Left kidney (tissue), 2 donors: Measurements from ENCODE around the gene GSTM4. TPM values are rescaled to one million over a fixed set of nuclear protein-coding genes. Genes with fewer than 3 reads are reported as not detected.
"Not testable (repeated sequence)": the region's sequence is repeated elsewhere in the genome, so short reads cannot be mapped to it uniquely, and the experiment has no call there.

Experiments
- DNase-seq: peaks from one replicate; pipeline ENCODE4 v3.0.0-alpha.2; 2013
- polyA plus RNA-seq: library from polyadenylated mRNA; unstranded; fragments of 120-200 nt; gene quantifications from one replicate; pipeline ENCODE4 v1.2.1, GENCODE V29; 2013; ENCODE audit not compliant: insufficient read length

GSTM4 gene
- polyA plus RNA-seq, 1 donor: 73.1 TPM

DNA sequence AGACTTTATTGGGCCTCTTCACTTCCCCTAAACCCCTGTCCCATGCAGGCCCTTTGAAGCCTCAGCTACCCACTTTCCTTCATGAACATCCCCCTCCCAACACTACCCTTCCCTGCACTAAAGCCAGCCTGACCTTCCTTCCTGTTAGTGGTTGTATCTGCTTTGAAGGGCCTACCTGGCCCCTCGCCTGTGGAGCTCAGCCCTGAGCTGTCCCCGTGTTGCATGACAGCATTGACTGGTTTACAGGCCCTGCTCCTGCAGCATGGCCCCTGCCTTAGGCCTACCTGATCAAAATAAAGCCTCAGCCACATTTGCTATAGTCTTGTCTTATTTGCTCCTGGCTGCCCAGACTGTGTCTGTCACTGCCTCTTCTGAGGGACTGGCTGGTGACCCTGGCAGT lies 5.5 kb downstream of the GSTM4 start:
- no peak for DNase-seq

DNA sequence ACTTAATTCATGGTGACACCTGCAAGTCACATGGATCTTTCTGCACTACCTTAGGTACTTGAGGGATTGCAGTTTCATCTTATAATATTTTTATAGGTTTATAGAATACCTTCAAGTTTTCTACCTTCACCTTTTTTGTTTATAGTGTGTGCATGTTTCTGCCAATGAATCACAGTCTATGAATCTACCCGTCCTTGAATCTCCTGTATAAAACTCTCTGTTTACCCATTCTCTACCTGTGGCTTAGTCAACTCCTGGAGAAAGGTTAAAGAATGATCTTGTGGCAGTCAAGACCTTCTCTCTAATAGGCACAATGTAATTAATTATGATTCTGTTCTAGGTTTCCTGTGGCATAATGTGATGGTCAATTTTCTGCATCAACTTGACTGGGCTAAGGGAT lies 8.8 kb downstream of the GSTM4 start:
- DNase-seq: no peak

DNA sequence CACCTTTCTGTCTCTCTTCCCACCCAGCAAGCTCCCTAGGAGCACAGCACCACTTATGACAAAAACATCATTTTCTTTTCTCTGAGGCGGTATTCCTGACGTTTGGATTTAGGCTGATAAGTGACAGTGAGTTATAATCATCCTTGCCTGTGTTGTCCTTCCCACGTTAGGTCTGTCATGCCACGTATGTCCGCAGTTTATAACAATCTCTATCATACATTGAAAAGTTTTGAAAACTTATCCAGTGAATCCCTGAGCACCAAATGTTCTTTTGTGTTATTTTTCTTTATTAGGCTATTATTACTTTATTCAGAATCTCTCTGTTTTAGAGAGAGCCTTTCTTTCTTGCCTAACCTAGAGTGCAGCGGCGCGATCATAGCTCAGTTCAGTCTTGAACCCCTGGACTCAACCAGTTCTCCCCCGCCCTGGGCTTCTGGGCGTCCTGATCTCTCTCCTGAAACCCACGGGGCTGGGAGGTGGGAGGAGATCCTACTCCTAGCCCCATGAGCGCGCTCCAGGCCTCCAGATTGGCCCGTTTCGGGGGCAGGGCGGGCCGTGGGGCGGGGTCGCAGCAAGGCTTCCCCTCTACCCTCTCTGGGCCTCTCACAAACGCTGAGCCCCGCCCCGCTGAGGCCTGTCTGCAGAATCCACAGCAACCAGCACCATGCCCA lies 11.7 kb downstream of the GSTM4 start, which contains the start of gene GSTM2:
Gene GSTM2 (plus strand): TSS at position 606 of the 671 bp plus-strand sequence. CDS start 59 bp downstream, at position 665.
- peak; percentile 93 for DNase-seq

DNA sequence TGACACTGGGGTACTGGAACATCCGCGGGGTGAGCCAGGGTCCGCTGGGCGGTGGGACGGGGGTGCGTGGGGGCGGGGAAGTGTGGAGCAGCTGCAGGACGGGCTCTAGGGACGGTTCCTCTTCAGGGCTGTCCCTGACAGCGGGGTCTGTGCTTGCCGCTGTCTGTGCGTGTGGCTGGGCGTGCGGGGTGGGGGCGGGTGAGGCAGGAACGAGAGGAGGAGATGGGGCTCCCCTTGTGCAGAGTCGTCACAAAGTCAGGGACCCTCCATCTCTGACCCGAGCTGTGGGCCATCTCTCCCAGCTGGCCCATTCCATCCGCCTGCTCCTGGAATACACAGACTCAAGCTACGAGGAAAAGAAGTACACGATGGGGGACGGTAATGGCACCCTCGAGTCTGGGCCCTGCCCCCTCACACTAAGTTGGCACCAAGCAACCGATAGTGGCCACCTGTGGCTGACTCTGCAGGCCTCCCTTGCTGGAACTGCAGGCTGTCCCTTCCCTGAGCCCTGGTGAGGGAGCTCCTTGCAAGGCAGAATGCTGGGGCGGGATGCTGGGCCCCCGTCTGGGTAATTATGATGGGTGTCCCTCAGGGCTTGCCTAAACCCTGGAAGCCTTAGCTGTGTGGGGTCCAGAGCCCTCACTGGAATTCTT lies 12.3 kb downstream of the GSTM4 start:
- no peak for DNase-seq

DNA sequence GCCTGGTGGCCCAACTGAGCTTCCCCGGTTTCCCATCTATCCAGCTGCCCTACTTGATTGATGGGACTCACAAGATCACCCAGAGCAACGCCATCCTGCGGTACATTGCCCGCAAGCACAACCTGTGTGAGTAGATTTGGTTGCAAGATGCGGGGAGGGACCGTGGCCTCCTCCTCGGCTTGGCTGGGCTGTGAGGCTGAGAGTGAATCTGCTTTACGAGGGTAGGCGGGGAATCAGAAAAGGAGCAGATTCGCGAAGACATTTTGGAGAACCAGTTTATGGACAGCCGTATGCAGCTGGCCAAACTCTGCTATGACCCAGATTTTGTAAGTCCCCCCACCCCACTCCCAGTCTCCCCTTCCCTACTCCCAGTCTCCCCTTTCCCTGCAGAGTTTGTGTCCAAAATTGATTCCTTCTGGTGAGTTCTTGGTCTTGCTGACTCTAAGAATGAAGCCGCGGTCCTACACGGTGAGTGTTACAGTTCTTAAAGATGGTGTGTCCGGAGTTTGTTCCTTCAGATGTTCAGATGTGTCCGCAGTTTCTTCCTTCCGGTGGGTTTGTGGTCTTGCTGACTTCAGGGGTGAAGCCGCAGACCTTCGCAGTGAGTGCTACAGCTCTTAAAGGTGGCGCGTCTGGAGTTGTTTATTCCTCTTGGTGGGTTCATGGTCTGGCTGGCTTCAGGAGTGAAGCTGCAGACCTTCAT lies 13.5 kb downstream of the GSTM4 start:
- DNase-seq: no peak

DNA sequence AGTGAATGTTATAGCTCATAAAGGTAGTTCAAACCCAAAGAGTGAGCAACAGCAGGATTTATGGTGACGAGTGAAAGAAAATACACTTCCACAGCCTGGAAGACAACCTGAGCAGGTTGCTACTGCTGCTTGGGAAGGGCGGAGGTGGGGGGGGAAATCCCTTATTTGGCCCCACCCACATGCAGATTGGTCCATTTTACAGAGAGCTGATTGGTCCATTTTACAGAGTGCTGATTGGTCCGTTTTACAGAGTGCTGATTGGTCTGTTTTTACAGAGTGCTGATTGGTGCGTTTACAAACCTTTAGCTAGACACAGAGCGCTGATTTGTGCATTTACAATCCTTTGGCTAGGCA lies 14.0 kb downstream of the GSTM4 start:
- not testable (repeated sequence) for DNase-seq

DNA sequence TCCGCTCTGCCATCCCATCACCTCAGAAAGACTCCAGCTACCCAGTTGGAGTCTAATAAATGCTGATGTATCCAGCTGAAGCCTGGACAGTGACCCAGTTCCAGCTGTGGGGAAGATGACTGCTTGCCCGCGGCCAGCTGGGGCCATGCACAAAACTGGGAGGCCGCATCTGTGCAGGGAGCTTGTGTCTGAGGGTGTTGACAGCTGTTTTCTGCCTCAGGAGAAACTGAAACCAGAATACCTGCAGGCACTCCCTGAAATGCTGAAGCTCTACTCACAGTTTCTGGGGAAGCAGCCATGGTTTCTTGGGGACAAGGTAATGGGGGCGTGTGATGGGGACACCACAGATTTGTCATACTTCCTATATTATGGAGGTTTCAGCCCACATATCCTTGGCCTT lies 15.2 kb downstream of the GSTM4 start:
- no peak for DNase-seq

DNA sequence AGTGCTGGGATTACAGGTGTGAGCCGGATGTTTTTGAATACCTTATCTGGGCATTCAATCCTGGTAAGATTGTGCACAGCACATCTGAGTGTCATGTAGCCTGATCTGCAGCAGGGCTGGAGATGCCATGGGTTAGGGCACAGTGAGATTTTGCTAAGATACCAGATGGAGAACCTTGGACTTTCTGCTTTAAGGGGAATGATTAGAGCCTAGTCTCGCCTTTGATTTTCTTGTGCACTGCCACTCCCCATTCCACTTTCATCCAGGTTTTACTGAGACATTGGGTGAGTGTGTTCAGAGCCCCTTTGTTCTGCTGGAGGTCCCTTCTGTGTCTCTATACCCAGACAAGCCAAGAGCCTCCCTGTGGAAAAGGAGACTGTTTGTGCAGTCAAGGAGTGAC lies 18.0 kb downstream of the GSTM4 start:
- DNase-seq: not testable (repeated sequence)

DNA sequence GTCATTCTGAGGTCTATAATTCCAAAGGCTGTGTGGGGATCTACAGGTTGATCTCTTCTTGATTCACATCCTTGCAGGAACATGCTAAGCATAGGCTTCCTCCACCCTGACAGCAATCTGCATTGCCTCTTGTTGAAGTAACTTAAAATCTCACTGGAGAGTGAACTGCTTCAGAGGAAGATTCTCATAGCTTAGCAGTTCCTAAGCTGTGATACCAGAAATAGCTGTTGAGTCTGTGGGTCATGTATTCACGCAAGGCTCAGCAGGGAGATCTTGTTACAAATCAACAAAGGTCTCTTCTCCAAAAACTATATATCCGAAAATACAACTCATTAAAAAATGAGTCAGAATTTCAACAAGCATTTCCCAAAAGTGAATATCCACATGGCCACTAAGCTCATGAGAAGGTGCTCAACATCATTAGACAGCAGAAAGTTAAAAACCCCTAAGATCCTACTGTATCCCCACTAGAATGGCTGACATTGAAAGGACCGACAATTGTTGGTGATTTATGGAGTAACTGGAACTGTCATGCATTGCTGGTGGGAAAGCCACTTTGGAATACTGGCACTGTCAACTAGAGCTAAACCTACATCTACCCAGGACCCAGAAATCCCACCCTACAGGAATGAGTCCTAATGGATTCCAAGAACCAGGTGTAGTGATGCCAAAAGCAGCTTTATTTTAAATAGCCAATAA lies 20.9 kb downstream of the GSTM4 start:
- not testable (repeated sequence) for DNase-seq

DNA sequence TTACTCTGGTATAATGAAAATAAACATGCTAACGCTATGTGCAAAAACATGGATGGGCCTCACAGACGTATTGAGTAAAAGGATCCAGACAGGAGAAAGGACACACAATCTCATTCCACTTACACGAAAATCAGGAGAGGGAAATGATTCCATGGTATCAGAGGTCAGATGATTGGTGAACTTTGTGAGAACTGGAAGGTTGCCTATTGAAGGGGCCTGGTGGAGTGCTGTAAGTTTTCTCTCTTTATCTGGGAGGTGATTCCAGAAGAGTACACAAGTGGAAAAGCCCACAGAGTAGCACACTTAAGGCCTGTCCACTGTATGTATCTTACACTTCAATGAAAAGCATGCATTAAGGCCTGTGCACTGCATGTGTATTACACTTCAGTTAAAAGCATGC lies 21.6 kb downstream of the GSTM4 start:
- DNase-seq: no peak

DNA sequence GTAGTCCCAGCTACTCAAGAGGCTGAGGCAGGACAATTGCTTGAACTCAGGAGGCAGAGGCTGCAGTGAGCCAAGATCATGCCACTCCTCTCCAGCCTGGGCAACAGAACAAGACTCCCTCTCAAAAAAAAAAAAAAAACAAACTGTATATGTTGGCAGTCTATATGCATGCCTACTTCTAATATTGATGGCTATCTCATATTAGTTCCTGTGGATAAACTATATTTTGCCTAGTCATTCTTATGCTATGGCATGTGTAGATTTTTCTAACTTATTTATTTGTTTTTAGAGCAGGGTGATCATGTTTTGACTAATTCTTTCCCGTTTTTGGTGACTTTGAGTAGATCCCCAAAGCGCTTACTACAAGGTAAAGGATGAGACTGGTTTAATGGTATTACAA lies 22.7 kb downstream of the GSTM4 start:
- not testable (repeated sequence) for DNase-seq

DNA sequence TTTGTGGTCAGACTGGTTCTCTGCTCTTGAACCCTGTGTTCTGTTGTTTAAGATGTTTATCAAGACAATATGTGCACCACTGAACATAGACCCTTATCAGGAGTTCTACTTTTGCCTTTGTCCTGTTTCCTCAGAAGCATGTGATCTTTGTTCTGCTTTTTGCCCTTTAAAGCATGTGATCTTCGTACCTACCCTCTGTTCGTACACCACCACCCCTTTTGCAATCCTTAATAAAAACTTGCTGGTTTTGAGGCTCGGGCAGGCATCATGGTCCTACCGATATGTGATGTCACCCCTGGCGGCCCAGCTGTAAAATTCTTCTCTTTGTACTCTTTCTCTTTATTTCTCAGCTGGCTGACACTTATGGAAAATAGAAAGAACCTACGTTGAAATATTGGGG lies 28.9 kb downstream of the GSTM4 start:
- not testable (repeated sequence) for DNase-seq

DNA sequence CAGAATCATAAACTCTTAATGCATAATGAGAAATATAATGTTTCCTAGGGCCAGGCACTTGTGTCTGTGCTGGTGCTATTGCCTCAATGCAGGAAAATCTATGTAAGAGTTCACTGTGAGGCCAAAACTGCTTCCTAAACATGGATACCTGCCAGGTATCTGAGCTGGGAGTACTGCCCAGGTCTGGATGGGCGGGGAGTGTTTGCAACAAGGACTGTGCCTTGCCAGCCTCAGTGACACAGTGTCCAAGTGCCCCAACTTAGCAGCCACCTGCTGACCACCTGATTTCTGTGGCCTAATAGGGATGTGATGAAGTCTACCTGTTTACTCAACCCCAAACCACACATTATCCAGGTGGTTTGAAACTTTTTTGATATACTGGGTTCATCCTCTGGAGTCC lies 29.5 kb downstream of the GSTM4 start:
- DNase-seq: not testable (repeated sequence)

DNA sequence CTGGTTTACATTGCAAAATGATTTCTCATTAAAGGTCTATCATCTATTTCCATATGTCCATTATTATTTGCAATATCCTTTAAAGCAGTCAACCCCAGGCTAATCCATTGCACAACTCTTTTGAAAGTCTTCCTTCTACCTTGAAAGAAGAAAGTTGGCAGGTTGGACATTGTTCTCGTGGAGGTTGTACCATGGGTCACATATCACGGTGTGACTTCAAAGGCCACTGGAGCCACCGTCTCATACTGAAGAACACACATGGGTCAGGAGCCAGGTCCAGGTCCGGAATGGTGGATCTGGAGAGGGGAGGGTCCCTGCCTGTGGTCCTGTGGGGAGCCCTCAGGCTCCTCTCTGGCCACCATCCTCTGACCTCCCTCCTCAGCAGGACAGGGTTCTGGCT lies 30.0 kb downstream of the GSTM4 start:
- DNase-seq: not testable (repeated sequence)

DNA sequence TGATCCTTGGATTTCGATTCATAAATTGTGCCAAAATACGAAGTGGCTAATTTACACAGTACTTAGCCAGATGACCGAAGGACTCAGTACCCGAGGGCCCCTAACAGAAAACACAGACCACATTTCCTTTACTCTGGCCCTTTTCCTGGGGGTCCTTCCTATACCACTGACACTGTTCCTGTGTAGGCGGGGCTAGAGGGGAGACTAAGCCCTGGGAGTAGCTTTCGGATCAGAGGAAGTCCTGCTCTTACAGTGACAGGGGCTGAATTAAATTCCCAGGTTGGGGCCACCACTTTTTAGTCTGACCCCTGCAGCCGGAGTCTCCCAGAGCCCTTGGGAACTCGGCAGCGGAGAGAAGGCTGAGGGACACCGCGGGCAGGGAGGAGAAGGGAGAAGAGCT lies 31.2 kb downstream of the GSTM4 start:
- not testable (repeated sequence) for DNase-seq

DNA sequence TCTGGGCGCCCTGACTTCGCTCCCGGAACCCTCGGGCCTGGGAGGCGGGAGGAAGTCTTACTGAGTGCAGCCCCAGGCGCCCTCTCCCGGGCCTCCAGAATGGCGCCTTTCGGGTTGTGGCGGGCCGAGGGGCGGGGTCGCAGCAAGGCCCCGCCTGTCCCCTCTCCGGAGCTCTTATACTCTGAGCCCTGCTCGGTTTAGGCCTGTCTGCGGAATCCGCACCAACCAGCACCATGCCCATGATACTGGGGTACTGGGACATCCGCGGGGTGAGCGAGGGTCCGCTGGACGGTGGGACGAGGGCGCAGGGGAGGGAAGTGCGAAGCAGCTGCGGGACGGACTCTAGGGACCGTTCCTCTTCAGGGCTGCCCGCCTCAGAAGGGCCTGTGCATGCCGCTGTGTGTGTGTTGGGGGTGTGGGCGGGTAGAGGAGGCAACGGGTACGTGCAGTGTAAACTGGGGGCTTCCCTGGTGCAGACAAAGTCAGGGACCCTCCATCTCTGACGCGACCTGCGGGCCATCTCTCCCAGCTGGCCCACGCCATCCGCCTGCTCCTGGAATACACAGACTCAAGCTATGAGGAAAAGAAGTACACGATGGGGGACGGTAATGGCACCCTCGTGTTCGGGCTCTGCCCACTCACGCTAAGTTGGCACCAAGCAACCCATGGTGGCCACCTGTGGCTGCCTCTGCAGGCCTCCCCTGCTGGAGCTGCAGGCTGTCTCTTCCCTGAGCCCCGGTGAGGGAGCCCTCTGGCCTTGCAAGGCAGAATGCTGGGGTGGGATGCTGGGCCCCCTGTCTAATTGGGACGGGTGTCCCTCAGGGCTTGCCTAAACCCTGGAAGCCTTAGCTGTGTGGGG lies 32.0 kb downstream of the GSTM4 start, which contains the start of gene GSTM1:
Gene GSTM1 (plus strand): TSS at position 177 of the 859 bp plus-strand sequence. CDS start 57 bp downstream, at position 234.
- DNase-seq: no peak

DNA sequence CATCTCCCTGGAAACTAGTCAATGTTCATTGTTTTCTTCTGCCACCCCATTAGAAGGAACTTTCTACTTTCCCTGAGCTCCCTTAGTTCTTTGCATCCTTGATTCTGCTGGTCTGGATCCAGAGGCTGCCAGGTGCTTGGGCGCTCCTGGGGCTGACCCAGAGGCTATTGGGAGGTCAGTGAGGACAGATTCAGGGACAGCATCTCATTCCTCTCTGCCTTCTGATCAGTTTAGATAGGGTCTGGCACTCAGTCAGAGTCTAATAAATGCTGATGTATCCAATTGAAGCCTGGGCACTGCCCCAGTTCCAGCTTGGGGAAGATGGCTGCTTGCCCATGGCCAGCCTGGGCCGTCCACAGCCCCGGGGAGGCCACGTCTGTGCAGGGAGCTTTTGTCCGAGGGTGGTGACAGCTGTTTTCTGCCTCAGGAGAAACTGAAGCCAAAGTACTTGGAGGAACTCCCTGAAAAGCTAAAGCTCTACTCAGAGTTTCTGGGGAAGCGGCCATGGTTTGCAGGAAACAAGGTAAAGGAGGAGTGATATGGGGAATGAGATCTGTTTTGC lies 34.0 kb downstream of the GSTM4 start:
- no peak for DNase-seq

DNA sequence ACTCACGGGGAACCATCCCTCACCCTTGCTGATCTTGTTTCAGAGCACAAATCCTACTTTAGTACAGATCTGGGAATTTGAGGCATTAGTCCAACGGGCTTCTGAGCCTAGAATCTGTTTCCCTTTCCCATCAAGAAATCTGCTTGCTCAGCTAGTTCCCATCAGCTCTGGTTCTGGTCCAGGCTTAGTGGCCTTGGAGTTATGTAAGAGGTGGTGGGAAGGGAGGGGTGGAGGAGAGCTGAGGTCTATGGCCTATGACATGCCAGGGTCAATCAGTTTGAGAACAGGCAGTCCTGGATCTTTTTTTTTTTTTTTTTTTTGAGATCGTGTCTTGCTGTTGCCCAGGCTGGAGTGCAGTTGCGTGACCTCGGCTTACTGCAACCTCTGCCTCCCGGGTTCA lies 35.9 kb downstream of the GSTM4 start:
- no peak for DNase-seq

DNA sequence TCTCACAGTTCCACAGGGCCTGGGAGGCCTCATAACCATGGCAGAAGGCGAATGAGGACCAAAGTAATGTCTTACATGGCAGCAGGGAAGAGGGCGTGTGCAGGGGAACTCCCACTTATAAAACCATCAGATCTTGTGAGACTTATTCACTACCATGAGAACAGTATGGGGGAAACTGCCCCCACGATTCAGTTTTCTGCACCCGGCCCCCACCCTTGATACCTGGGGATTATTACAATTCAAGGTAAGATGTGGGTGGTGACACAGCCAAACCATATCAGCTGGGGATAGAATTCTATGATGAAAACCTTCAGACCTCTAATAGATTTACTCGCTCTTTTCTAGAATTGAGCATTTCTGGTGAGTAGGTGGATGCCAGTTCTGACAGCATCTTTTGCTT lies 38.5 kb downstream of the GSTM4 start:
- DNase-seq: not testable (repeated sequence)

DNA sequence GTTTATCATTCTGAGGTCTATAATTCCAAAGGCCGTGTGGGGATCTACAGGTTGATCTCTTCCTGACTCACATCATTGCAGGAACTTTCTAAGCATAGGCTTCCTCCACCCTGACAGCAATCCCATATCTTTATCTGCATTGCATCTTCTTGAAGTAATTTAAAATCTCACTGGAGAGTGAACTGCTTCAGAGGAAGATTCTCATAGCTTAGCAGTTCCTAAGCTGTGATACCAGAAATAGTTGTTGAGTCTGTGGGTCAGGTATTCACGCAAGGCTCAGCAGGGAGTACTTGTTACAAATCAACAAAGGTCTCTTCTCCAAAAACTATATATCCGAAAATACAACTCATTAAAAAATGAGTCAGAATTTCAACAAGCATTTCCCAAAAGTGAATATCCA lies 39.2 kb downstream of the GSTM4 start:
- DNase-seq: not testable (repeated sequence)

DNA sequence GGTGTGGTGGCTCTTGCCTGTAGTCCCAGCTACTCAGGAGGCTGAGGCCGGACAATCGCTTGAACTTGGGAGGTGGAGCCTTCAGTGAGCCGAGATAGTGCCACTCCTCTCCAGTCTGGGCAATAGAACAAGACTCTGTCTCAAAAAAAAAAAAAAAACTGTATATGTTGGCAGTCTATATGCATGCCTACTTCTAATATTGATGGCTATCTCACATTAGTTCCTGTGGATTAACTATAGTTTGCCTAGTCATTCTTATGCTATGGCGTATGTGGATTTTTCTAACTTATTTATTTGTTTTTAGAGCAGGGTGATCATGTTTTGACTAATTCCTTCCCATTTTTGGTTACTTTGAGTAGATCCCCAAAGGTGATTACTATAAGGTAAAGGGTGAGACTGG lies 41.2 kb downstream of the GSTM4 start:
- DNase-seq: no peak
